HL-60 (cell line): ENCODE data around the gene PLCB1.

ENCODE experiments used
- DNase-seq, 2 experiments: peaks; one replicate each; pipeline ENCODE4 v3.0.0-alpha.2; 2010 to 2020; ENCODE audit warnings: low read depth in 1 of 2, low spot score in 1 of 2
- H3K27ac ChIP-seq: fragments of 250-450 bp; sonication (Bioruptor Pico); replicated peaks from 2 replicates; pipeline ENCODE4 v1.5.1; 2020; ENCODE audit warnings: mild to moderate bottlenecking, moderate library complexity
- H3K27me3 ChIP-seq: fragments of 250-450 bp; sonication (Bioruptor Pico); 2 replicates; pipeline ENCODE4 v1.5.1; 2021; ENCODE audit warnings: mild to moderate bottlenecking, moderate library complexity; ENCODE audit not compliant: insufficient read depth, poor library complexity, severe bottlenecking
- H3K4me3 ChIP-seq: replicated peaks from 2 replicates; pipeline ENCODE4 v1.5.1; 2011; ENCODE audit warnings: mild to moderate bottlenecking, control low read depth, low read length; ENCODE audit not compliant: insufficient read depth
- CTCF ChIP-seq: IDR thresholded peaks from one replicate; pipeline ENCODE4 v1.5.1; 2011; ENCODE audit warnings: low read length, control low read depth, inconsistent platforms; ENCODE audit not compliant: insufficient read depth
- GABPA ChIP-seq: IDR thresholded peaks from 2 replicates; pipeline ENCODE4 v1.6.1; 2012; ENCODE audit warnings: low read depth
- POLR2AphosphoS5 ChIP-seq: IDR thresholded peaks from 2 replicates; pipeline ENCODE4 v1.6.1; 2012; ENCODE audit warnings: low read depth
- SPI1 ChIP-seq: IDR thresholded peaks from 2 replicates; pipeline ENCODE4 v1.6.1; 2012; ENCODE audit warnings: low read depth, mild to moderate bottlenecking, borderline replicate concordance
- TF ChIP-seq, protein P1 (sequence below): IDR thresholded peaks from 2 replicates; pipeline ENCODE4 v1.6.1; 2012; ENCODE audit warnings: low read depth; ENCODE audit not compliant: insufficient replicate concordance

The PLCB1 gene

DNA sequence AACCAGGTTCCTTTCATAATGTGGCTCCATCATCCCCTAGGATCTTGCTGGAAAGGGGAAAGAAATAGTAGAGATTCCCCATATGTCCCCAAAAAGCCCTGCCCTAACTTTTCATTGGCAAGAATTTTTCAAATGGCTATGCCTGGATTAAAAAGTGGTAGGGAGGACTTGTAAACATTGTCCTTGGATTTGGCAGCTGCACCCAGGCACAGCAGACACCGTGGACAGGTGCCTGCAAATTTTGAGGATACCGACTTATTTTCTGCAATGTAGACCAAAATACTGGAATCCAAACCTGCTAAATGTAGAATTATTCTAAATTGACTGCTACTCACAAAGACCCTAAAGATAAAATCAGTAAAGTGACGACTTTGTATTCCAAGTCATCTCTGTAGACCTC lies 733.6 kb downstream of the PLCB1 start:
- no peak for TF ChIP-seq SPI1
- TF ChIP-seq CTCF = no peak
- no peak for DNase-seq
- Histone ChIP-seq H3K27me3 (no peaks in the 10 kb centered on the region), H3K27ac (no peak overlapping the region), H3K4me3 (no peak overlapping the region)

GRCh38 chr20:8867038-8867740 lies 735.1 kb downstream of the PLCB1 start:
- DNase-seq = no peak
- Histone ChIP-seq H3K27me3 (no peaks in the 10 kb centered on the region), H3K4me3 (no peak overlapping the region), H3K27ac (no peak overlapping the region)
- no peak for TF ChIP-seq SPI1
- TF ChIP-seq POLR2AphosphoS5 = no peak
- TF ChIP-seq CTCF = no peak
- no peak for TF ChIP-seq GABPA
- TF ChIP-seq, protein P1, sequence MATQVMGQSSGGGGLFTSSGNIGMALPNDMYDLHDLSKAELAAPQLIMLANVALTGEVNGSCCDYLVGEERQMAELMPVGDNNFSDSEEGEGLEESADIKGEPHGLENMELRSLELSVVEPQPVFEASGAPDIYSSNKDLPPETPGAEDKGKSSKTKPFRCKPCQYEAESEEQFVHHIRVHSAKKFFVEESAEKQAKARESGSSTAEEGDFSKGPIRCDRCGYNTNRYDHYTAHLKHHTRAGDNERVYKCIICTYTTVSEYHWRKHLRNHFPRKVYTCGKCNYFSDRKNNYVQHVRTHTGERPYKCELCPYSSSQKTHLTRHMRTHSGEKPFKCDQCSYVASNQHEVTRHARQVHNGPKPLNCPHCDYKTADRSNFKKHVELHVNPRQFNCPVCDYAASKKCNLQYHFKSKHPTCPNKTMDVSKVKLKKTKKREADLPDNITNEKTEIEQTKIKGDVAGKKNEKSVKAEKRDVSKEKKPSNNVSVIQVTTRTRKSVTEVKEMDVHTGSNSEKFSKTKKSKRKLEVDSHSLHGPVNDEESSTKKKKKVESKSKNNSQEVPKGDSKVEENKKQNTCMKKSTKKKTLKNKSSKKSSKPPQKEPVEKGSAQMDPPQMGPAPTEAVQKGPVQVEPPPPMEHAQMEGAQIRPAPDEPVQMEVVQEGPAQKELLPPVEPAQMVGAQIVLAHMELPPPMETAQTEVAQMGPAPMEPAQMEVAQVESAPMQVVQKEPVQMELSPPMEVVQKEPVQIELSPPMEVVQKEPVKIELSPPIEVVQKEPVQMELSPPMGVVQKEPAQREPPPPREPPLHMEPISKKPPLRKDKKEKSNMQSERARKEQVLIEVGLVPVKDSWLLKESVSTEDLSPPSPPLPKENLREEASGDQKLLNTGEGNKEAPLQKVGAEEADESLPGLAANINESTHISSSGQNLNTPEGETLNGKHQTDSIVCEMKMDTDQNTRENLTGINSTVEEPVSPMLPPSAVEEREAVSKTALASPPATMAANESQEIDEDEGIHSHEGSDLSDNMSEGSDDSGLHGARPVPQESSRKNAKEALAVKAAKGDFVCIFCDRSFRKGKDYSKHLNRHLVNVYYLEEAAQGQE = no peak

DNA sequence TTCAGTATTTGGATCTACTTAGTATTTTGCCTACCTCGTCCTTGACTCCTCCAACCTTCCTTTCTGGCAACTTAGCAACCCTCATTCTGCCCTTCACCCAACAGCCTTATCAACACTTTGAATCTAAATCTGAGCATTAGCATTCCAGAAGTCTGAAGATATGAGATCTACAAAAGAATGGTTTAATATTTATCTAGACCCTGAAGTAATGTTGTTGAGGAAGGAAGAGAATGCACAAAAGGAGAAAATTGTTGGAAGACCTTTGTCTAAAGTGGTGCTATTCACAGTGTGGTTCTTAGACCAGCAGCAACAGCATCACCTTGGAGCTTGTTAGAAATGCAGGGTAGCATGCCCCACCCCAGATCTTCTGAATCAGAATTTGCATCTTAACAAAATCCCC lies 738.6 kb downstream of the PLCB1 start:
- DNase-seq = no peak

More for the DNA sequence above, 738.6 kb downstream of the PLCB1 start:
- Histone ChIP-seq H3K4me3 (no peak overlapping the region), H3K27ac (no peak overlapping the region), H3K27me3 (no peaks in the 10 kb centered on the region)
- TF ChIP-seq POLR2AphosphoS5 (no peak), GABPA (no peak), SPI1 (no peak), CTCF (no peak)
- TF ChIP-seq, protein P1 = no peak
